GM21786 (cell line): ENCODE results near the gene TEX19.
"Not testable (repeated sequence)": the region's sequence is repeated elsewhere in the genome, so short reads cannot be mapped to it uniquely, and the experiment has no call there.

ENCODE experiments used
- ATAC-seq: cut with Tn5 transposase; IDR thresholded peaks from one replicate; pipeline ENCODE4 v1.9.1; 2021; ENCODE audit not compliant: unreplicated experiment

TEX19 gene

DNA sequence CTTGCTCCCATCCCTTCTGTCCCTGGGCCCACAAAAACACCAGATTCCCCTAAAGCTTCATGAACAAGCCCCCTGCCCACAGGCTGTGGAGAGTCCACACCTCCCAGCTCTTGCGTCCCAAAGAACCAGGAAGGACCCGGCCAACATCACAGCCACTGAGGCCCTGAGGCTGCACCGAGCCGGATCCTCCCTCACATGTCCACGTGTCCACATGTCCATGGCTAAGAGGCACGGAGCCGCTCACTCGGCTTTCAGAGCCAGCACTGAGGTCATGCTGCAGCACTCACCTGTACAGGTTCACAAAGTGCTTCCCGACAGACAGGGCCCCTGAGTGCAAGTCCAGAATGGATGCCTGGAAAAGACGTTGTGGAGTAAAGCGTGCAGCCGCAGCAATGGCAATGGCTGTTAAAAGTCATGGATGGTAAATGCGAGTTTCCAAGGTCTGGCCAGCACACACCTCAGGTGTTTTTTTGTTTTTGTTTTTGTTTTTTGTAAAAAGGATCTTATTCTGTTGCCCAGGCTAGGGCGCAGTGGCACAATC lies 47.2 kb downstream of the TEX19 start:
- ATAC-seq, result no peak

DNA sequence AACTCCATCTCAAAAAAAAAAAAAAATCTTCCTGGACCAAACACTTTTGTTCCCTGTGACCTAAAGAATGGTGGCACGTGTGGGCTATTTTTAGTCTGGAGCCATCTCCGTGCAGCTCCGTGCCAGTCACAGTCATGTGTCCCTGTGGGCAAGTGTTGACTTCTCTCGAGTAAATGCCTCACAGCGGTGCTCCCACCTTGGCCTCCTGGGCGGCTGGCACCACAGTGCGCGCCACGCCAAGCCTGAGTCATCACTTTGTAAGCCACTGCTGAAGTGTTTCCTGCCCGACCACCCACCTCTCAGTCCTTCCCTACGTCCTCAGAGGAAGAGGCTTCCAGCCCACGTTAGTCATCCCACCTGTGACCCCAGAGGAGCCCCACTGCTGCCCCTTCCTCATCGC lies 48.2 kb downstream of the TEX19 start:
- no peak for ATAC-seq

DNA sequence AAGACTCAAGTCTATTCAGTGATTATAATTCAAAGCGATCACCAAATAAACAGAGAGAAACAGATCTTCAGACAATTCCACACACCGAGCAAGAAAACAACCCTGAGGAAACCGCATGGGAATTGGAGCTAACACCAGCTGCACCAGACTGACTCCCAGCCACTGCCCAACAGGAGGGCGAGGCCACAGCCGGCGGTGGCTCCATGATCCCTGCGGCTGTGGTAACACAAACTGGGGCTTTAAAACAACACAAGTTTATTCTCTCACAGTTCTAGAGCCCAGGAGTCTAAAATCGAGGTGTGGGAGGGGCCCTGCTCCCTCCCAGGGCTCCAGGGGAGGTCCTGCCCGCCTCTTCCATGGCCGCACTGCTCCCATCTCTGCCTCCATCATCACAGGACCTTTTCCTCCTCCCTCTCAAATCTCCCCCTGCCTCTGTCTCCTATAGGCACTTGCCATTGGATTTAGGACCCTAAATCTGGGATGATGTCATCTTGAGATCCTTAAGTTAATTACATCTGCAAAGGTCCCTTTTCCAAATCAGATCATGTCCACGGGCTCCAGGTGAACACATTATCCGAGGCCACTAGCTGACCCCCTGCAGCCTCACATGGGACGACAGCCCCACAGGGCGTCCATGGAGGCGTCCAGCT lies 49.4 kb downstream of the TEX19 start:
- ATAC-seq, result no peak

DNA sequence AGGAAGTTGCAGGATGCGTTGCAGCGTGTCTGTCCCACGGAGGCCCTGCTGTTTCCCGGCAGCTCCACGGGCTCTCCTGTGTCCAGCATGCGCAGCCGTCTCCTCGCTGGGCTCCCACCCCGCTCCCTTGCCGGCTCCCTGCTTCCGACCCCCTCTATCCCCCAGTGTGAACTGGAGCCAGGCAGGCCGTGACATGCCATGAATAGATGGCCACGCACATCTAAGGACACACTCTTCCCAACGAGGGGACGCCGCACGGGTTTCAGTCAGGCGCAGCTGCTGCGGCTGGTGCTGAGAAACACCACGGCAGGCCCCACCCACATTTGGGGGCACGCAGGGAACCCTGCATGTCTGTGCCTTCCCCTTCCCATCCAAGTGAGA lies 49.9 kb downstream of the TEX19 start:
- no peak for ATAC-seq

DNA sequence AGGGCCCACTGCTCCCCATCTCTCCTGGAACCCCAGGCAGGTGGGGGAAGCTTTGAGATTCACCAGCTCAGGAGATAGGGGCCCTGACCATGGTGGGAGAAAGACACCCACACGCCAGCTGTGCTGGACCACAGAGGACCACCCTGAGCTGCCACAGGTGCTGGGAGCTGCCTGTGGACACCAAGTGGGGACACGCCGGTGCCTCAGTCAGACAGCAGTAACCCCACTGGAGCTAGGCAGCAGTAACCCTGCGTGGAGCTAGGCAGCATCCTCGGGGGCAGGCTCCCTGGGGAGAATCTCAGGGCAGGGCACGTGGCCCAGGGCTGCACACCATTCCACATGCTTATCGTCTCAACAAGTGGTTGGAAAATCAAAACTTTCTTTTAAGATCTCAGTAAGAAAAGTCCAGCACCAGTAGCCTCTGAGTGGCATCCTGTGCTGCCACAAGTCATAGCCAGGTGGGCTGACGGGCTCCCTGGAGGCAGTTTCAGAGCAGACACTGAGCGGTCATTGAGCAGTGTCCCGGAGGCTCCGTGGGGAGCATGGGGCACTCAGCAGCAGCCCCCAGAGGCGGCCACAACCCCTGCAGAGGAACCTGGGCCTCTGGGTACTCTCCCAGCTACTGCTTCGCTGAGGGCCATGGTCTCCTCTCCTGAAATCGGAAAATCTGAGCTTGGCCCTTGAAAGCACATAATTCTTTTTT lies 51.1 kb downstream of the TEX19 start:
- ATAC-seq, result no peak

DNA sequence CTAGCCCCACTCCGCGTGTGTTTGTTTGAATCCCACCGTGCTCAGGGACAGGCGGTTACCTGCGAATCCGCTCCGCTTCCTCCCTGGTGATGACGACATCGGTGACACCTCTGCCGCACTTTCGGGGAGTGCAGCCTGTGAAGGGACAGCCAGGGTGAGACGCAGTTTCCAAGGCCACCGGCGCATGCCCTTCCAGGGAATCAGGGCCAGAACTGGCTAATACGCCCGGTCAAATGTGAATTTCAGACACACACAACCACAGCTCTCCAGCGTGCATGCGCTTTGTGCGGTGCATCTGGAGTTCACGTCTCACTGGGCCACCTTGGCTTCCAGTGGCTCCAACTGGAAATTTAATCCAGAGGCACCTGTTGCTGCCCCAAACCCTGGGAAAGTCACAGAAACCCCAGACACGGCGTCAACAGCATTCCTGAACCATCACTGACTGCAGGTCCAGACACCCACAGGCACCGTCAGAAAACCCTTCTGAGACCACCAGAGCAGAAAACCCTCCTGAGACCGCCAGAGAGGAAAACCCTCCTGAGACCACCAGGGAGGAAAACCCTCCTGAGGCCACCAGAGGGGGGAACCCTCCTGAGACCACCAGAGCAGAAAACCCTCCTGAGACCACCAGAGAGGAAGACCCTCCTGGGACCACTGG lies 52.5 kb downstream of the TEX19 start:
- no peak for ATAC-seq

DNA sequence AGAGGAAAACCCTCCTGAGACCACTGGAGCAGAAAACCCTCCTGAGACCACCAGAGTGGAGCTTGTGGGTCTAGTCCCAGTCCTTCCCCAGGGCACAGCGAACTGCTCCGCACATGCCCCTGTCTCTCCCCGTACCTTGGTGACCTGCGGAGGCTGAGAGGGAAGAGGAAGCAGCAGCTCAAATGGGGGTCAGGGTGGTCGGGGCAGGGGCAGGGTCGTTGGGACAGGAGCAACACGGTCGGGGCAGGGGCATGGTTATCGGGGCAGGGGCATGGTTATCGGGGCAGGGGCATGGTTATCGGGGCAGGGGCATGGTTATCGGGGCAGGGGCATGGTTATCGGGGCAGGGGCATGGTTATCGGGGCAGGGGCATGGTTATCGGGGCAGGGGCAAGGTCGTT lies 53.0 kb downstream of the TEX19 start:
- not testable (repeated sequence) for ATAC-seq

DNA sequence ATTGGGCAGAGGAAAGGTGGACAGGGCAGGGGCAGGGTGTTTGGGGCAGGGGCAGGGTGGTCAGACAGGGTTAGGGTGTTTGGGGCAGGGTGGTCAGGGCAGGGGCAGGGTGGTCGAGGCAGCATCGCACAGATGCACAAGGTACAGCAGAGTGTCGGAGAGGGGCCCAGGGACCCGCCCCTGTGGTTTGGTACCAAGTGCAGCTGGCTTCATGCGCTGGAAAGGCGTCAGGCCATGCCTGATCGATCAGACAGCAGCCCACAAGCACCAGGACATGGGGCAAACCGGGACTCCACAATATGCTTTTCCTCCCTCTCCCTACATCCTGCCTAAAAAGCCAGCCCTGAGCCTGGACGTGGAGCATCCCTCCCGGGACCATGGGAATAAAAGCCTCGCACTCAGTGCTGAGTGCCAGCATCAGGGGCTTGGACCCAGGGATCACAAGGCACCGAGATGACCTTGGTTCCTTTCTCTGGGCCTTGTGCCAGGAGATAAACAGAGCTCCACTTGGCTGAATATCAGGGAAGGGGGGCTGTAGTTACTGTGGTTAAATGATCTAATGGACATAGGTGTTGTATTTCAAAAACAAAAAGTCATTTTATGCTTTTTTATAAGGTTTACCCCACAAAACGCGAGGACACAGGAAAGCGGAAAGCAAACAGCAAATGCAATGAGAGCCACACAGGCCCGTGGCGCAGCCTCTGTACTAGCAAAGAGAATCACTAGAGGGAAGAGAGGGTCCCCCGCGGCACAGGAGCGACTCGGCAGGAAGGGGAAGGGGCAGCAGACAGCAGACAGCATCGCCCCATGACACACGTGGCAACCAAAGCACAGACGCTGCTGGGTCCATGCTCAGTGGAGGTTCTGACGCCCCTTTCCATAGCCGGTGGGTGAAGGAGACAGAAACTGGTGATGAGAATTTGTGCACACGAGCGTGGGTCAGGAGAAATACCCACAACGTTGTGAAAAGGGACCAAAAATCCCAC lies 53.8 kb downstream of the TEX19 start:
- ATAC-seq, result no peak
